ENCODE results near the gene TFAP2C. TPM values are rescaled to one million over a fixed set of nuclear protein-coding genes. Genes with fewer than 3 reads are reported as not detected.
"Not testable (repeated sequence)": the region's sequence is repeated elsewhere in the genome, so short reads cannot be mapped to it uniquely, and the experiment has no call there.

Gene TFAP2C
- total and polyA plus RNA-seq, 2 experiments from 2014 or later = 12.3 to 19.0 TPM

DNA sequence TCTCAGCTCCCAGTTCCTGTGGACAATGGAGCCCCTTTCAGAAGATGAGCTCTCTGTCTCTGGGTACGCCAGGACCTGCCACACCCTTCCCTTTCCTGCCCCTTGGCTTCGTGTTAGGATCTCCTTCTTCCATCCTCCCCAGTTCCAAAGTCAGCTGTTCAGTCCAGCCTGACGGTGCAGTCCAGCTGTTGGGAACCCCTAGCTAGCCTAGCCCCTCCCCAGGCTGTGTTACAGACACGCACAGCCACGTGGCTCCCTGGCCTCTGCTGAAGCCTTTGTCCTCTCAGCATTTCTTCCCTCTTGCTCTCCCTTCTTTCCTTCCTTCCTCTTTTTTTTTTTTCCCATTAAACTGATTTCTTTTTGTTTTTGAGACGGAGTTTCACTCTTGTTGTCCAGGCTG is 12.4 kb upstream of the TFAP2C start:
- H3K9ac ChIP-seq = no peak overlapping the region
- in situ Hi-C loops (cut with MboI) = no loop called here
- H2AFZ ChIP-seq = no peak overlapping the region
- TF ChIP-seq EZH2 (IDR thresholded peaks at IDR 0.05; ENCODE audit: insufficient read depth, poor library complexity, severe bottlenecking) = no peak
- no peak for DNase-seq
- H3K36me3 ChIP-seq (ENCODE audit: low read depth) = no peaks in the 10 kb centered on the region
- 22 to 28% methylated on average over 6 of the region's 6 CpGs for WGBS, 2 experiments (ENCODE audit: low coverage in 1 of 2, low lambda C conversion rate in 2 of 2, missing lambda C conversion rate in 2 of 2)
- no peak overlapping the region for H3K4me3 ChIP-seq
- no peaks in the 10 kb centered on the region for H3K4me1 ChIP-seq (ENCODE audit: insufficient read depth)
- H3K27me3 ChIP-seq (replicated peaks; ENCODE audit: insufficient read depth) = no peaks in the 10 kb centered on the region
- no peaks in the 10 kb centered on the region for H3K9me3 ChIP-seq (ENCODE audit: low read depth)
- no peak overlapping the region for H3K27ac ChIP-seq
- no peaks in the 10 kb centered on the region for H3F3A ChIP-seq (ENCODE audit: insufficient read depth)
- H4K20me1 ChIP-seq (ENCODE audit: insufficient read depth) = no peaks in the 10 kb centered on the region
- H3K79me2 ChIP-seq (ENCODE audit: insufficient read depth) = no peaks in the 10 kb centered on the region
- no peak overlapping the region for H3K4me2 ChIP-seq (ENCODE audit: unreplicated experiment)
- no peaks in the 10 kb centered on the region for H3K9me2 ChIP-seq (ENCODE audit: insufficient read depth)

DNA sequence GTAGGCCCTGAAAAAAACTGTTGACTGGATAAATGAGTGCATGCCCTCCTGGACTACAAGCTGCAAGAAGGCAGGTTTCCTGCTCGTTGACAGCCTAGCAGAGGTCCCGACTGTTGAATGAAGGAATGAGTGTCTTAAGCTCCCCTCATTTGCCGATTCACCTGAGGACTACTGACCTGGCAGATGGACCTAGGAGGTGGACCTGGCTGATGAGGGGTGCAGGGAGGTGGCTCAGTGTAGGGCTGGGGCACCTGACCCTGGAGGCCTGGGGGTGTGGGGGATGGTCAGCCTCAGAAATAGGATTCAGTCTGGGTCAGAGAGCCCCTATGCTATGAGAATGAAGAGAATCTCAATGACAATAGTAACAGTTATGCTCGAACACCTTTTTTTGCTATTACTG is 11.6 kb upstream of the TFAP2C start:
- no peaks in the 10 kb centered on the region for H3K36me3 ChIP-seq (ENCODE audit: low read depth)
- H3F3A ChIP-seq (ENCODE audit: insufficient read depth) = no peaks in the 10 kb centered on the region
- in situ Hi-C loops (cut with MboI) = no loop called here
- H3K4me2 ChIP-seq (ENCODE audit: unreplicated experiment) = no peak overlapping the region
- no peaks in the 10 kb centered on the region for H4K20me1 ChIP-seq (ENCODE audit: insufficient read depth)
- H3K27ac ChIP-seq = no peak overlapping the region
- DNase-seq = no peak
- H2AFZ ChIP-seq = no peak overlapping the region
- WGBS, 2 experiments (ENCODE audit: low coverage in 1 of 2, low lambda C conversion rate in 2 of 2, missing lambda C conversion rate in 2 of 2) = 85 to 91% methylated on average over 4 of the region's 4 CpGs
- H3K79me2 ChIP-seq (ENCODE audit: insufficient read depth) = no peaks in the 10 kb centered on the region
- no peaks in the 10 kb centered on the region for H3K9me3 ChIP-seq (ENCODE audit: low read depth)
- no peak overlapping the region for H3K9ac ChIP-seq
- H3K9me2 ChIP-seq (ENCODE audit: insufficient read depth) = no peaks in the 10 kb centered on the region
- TF ChIP-seq EZH2phosphoT487 (IDR thresholded peaks at IDR 0.05; ENCODE audit: insufficient read depth, low read depth) (no peak), EZH2 (IDR thresholded peaks at IDR 0.05; ENCODE audit: insufficient read depth, poor library complexity, severe bottlenecking) (no peak)
- H3K27me3 ChIP-seq (replicated peaks; ENCODE audit: insufficient read depth) = no peaks in the 10 kb centered on the region
- H3K4me3 ChIP-seq = no peak overlapping the region
- H3K4me1 ChIP-seq (ENCODE audit: insufficient read depth) = no peaks in the 10 kb centered on the region

DNA sequence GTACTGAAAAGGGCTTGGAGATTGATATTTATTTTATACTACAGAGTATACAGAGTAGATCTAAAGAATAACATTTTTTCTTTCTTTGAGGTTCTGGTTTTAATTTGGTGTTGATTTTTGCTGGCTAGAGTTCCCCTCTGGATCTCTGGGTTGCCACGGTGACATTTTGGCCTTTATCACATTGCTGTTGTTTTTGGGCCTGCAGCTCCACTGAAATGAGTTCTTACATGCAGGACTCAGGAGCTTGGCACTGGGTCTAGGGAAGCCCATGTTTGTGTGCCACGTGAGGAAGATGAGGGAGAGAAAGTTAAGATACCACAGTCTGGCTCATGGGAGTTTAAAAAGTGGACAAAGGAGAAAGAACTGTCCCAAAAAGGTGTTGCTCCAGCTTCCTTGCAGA is 7.4 kb upstream of the TFAP2C start:
- no peak overlapping the region for H3K4me3 ChIP-seq
- H3K4me1 ChIP-seq (ENCODE audit: insufficient read depth) = no peaks in the 10 kb centered on the region
- no peaks in the 10 kb centered on the region for H3K9me2 ChIP-seq (ENCODE audit: insufficient read depth)
- H3K27me3 ChIP-seq (replicated peaks; ENCODE audit: insufficient read depth) = no peaks in the 10 kb centered on the region; the same call in 1 of the 2 replicates
- no peak overlapping the region for H2AFZ ChIP-seq
- no peak overlapping the region for H3K4me2 ChIP-seq (ENCODE audit: unreplicated experiment)
- no peak overlapping the region for H3K27ac ChIP-seq
- H3F3A ChIP-seq (ENCODE audit: insufficient read depth) = peaks cover 3% of the 10 kb centered on the region; the same call in 1 of the 2 replicates
- H3K9ac ChIP-seq = no peak overlapping the region
- 5 to 17% methylated on average over 2 of the region's 2 CpGs for WGBS, 2 experiments (ENCODE audit: low coverage in 1 of 2, low lambda C conversion rate in 2 of 2, missing lambda C conversion rate in 2 of 2)
- no peaks in the 10 kb centered on the region for H3K9me3 ChIP-seq (ENCODE audit: low read depth)
- H3K79me2 ChIP-seq (ENCODE audit: insufficient read depth) = no peaks in the 10 kb centered on the region
- TF ChIP-seq EZH2phosphoT487 (IDR thresholded peaks at IDR 0.05; ENCODE audit: insufficient read depth, low read depth) (no peak), EZH2 (IDR thresholded peaks at IDR 0.05; ENCODE audit: insufficient read depth, poor library complexity, severe bottlenecking) (no peak)
- DNase-seq = no peak
- H3K36me3 ChIP-seq (ENCODE audit: low read depth) = no peaks in the 10 kb centered on the region
- no peaks in the 10 kb centered on the region for H4K20me1 ChIP-seq (ENCODE audit: insufficient read depth)
- in situ Hi-C loops (cut with MboI) = loop anchor here (10.0 kb wide), 1 partner anchor 353 kb away; no protein-coding TSS in a partner anchor

DNA sequence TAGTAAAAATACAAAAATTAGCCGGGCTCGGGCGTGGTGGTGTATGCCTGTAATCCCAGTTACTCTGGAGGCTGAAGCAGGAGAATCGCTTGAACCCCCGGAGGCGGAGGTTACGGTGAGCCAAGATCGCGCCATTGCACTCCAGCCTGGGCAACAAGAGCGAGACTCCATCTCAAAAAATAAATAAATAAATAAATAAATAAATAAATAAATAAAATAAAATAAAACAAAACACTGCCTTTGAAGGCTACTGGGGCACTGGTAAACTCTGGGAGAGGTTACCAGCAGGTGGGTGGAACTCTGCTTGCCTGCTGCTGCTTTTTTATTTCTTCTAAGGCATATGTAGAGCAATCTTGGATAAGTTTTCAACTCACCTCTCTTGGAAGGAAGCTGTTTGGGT is 5.2 kb upstream of the TFAP2C start:
- H3F3A ChIP-seq (ENCODE audit: insufficient read depth); H3K4me2 ChIP-seq (ENCODE audit: unreplicated experiment); H3K27me3 ChIP-seq (replicated peaks; ENCODE audit: insufficient read depth); DNase-seq; H2AFZ ChIP-seq; H3K9me3 ChIP-seq (ENCODE audit: low read depth); H4K20me1 ChIP-seq (ENCODE audit: insufficient read depth); H3K4me3 ChIP-seq; H3K79me2 ChIP-seq (ENCODE audit: insufficient read depth); H3K9ac ChIP-seq; H3K4me1 ChIP-seq (ENCODE audit: insufficient read depth); H3K9me2 ChIP-seq (ENCODE audit: insufficient read depth); H3K27ac ChIP-seq; H3K36me3 ChIP-seq (ENCODE audit: low read depth): not testable (repeated sequence)
- in situ Hi-C loops (cut with MboI) = loop anchor here (10.0 kb wide), 1 partner anchor 351 kb away; no protein-coding TSS in a partner anchor
- 94 to 96% methylated on average over 10 of the region's 10 CpGs for WGBS, 2 experiments (ENCODE audit: low coverage in 1 of 2, low lambda C conversion rate in 2 of 2, missing lambda C conversion rate in 2 of 2)

Measured in GM23248 (cell line).